Ammon's horn (tissue), 1 donor: ENCODE data around the gene KCNJ4.
"Not testable (repeated sequence)": the region's sequence is repeated elsewhere in the genome, so short reads cannot be mapped to it uniquely, and the experiment has no call there.

Experiments
- DNase-seq: peaks from one replicate; pipeline ENCODE4 v3.0.0-alpha.2; 2016; ENCODE audit warnings: low spot score

KCNJ4 gene

DNA sequence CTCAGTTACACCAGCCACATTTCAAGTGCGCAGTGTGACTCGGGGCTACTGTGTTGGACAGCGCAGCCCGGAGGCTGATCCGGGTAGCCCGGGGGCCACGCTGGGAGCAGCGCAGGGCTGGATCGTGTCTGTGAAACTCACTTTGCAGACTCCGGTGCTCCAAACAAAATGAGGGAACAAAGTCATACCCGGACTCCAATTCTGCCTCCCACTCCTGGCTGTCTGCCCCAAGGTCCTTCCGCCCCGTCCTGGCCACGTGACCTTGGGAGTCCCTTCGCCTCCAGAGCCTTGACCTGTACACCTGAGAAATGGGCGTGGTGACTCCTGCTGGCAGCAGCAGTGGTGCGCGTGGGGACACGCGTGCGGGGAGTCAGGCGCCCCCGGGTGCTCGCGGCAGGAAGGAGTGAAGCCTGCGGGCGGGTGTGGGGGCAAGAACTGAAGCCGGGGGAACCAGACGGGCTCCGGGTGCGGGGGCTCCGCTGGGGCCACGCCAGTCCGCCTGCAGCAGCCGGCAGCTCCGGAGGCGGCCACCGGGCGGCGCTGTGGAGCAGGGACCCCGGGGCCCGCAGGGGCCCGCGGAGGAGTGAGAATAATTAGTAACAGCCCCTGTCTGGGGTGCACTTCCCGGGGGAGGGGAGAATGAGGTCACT is 42.4 kb downstream of the KCNJ4 start:
- no peak for DNase-seq

DNA sequence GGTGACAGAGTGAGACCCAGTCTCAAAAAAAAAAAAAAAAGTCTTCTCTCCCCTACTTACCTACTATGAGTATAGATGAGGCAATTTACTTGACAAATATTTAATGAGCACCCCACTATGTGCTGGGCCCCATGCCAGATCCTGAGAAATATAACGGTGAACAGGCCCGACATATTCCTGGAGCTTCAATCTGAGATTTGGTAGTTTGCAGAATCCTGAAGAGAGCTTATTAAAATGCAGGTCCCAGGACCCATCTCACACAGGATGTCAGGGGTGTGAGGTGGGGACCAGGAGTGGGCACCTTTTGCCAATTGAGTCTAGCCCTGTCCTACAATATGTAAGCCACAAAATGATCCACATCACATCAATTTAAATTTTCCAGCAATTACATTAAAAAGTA is 44.0 kb downstream of the KCNJ4 start:
- DNase-seq = no peak

DNA sequence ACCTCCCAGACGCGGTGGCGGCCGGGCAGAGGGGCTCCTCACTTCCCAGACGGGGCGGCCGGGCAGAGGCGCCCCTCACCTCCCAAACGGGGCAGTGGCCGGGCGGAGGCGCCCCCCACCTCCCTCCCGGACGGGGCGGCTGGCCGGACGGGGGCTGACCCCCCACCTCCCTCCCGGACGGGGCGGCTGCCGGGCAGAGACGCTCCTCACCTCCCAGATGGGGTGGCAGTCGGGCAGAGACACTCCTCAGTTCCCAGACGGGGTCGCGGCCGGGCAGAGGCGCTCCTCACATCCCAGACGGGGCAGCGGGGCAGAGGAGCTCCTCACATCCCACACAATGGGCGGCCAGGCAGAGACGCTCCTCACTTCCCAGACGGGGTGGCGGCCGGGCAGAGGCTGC is 45.1 kb downstream of the KCNJ4 start:
- DNase-seq = not testable (repeated sequence)

DNA sequence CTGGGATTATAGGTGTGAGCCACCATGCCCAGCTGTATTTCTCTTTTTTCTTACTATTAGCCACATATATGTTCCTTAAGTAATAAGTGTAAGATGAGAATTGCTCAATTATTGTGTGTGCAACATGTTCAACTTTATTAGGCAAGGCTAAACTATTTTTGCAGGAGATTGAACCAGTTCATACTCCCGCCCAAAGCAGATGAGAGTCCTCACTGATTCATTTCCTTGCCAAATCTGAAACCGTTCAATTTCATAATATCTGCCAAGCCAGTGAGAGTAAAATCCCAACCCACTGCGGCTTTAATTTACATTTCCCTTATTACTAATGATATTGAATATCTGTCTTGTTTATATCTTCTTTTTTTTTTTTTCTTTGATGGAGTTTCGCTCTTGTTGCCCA is 48.4 kb downstream of the KCNJ4 start:
- no peak for DNase-seq

DNA sequence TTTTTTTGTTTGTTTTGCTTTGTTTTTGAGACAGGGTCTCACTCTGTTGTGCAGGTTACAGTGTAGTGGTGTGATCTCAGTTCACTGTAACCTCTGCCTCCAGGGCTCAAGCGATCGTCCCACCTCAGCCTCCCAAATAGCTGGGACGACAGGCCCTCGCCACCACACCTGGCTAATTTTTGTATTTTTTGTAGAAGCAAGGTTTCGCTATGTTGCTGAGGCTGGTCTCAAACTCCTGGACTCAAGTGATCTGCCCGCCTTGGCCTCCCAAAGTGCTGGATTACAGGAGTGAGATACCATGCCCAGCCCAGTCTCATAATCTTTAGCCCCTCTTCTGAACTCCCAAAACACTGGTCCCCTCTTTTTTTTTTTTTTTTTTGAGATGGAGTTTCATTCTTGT is 50.6 kb downstream of the KCNJ4 start:
- DNase-seq = no peak

DNA sequence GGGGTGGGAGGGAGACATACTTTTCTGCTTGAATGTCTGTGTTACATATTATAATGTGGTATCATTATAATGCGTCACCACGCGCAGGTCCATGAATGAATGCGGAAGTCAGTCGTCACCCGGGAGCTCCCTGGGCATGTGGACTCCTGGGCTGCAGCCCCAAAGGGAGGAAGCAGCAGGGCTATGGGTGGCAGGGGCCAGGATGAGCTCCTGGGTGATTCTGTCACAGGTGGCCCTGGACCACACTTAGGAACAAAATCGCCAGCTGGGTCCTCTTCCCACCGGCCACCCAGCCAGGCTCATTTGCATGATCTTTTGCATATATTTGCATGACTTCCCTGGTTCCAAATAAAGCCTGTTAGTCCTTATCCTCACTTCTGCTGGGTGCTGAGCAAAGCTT is 51.2 kb downstream of the KCNJ4 start:
- DNase-seq = no peak

DNA sequence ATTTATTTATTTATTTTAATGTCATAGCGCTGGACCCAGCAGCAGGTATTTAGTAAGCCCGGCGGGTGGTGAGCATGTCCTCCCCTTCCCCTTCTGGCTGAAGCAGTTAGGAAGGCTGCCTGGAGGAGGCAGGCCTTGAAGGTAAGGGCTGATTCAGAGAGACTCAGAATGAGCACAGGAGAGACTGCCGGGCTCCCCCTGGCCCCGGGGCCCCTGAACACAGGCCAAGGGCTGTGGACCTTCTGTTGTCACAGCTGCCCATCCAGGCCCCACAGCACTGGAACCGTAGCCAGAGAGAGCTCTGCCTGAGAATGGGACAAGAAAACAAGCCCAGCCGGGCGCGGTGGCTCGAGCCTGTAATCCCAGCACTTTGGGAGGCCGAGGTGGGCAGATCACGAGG is 52.8 kb downstream of the KCNJ4 start:
- no peak for DNase-seq

DNA sequence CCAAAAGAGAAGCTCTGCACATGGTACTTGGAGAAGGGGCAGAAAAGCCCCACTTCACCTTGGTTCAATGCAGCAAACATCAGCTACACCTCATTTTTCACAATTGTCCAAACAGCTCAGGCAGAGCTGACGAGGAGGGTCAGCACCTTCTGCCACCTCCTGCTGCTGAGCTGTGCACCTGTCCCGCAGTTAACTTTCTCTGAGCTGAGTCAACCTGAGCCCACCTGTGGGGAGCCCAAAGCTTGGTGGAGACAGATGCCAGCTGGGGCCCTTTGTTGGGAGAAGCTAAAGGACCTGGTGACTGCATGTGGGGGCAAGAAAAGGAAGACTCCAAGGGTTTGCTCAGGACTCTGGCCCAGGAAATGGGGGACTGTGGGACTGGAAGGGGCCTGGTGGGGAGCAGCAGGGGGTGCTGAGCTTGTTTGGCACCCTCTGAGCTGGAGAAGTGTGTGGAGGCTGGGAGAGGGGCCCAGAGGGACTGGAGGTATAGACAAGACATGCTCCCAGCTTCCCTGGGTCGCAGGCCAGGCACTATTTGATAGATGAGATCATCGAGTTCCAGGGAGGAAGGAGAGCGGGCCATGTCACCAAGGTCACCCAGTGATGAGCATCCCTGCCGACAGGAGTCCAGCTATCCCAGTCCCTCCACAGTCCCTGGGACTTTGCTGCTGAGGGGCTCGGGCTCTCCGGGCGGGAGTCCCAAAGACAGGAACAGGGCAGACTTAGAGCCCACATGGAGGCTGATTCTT is 53.5 kb downstream of the KCNJ4 start:
- no peak for DNase-seq

DNA sequence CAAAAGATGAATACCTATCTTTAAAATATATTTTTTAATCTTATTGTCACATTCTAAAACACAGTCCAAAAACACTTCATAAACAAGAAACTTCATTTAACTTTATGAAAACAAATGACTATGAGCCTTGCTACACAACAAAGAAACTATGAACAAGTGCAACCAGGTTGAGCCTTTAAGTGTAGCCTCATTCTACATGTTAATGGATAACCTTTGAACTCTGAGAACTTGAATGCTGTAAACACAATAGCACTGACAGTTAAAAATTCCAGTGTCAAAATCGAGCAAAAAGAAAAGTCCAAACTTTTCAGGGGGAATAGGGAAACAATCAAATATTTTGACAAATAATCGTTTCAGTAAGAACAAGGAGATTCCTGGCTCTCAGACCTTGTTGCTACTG is 54.7 kb downstream of the KCNJ4 start:
- not testable (repeated sequence) for DNase-seq

DNA sequence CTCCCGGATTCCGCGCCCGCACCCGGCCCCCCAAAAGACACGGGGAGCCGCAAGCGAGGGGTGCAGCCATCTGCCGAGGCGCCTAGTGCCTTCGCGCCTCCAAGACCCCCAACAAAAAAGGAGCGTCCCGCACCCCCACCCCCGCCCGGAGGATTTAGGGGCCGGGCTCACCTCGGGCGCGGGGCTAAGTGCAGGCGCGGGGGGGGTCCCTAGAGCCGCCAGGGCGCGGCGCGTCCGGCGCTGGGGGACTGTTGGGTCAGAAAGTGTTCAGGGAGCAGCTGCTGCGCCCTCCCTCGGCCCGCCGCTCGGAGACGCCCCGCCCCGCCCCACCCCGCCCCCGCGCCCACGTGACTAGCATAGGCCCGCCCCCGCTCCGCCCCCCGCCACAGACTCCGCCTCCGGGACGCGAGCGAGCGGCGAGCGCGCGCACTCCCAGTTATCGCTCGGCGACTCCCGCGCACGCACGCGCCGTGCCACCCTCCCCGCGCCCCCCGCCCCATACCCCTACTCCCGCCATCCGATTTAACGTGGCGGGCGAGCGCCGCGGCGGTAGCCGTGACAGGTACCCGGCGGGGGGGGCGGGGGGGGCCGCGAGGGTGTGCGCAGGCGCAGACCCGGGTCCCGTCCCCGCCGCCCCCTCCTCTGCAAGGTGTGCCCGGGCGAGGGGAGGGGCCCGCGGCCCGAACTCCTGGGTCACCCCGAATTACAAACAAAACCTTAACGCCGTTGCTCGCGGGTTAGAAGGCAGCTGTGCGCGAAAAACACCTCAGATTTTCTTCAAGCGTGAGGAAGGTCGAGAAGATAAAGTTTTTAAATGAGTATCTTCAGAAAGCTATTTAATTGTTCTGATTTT is 56.2 kb downstream of the KCNJ4 start:
- DNase-seq = peak; percentile 86

DNA sequence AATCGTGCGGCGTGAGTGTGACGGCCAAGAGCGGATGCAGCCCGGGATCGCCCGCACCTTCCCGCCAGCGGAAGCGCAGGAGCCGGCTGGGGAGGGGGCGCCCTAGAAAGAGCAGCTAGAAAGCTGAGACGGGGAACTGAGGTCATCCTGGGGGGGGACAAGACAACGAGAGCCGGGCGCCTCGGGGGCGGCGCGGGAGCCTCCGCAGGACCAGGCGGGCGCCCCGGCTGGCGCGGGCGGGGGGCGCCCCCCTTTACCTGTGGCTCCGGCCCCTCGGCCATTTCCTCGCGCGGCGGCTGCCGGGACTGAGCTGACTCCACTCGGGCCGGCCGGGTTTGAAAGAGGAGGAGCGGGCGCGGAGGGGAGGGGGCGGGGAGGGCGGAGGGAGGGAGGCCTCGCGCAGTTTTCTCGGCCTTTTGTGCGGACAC is 56.8 kb downstream of the KCNJ4 start:
- peak; percentile 49 for DNase-seq

DNA sequence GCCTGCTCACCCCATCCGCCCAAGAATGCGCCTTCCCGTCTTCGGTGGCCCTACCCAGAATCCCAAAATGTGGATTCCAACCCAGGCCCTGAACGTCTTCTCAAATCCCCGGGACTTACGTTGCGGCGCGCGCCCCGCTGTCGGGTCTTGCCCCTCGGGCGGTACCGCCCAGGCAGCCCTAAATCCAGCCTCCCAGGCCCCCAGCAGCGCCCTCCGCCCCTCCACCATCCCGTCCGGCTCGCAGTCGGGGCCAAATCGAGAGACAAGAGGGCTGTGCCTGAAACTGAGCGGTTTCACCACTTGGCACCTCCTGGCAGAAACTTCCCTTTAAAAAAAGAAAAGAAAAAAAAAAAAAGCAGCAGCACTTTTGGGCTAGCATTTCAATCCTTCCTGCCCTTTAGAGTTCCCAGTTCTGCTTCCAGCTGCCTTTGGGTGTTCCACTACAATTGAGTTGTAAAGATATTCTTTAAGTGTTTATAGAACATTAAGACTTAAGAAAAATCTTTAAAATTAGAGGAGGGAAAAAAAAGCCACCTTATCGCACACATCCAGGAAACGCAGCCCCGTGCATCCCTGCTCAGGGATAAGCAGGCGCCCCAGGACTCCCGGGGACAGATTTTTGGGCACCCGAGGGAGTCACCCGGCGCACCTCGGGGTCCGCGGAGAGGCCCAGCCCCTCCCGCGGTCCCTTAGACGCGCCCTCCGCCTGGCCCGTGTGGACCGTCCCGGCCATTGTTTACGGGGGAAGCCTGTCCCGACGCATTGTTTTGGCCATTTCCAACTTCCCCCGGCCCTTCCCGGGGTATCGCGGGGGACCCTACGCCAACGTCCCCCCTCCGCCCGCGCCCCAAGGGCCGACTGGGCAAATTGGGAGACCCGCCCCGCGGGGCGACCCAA is 57.6 kb downstream of the KCNJ4 start:
- peak; percentile 30 for DNase-seq

DNA sequence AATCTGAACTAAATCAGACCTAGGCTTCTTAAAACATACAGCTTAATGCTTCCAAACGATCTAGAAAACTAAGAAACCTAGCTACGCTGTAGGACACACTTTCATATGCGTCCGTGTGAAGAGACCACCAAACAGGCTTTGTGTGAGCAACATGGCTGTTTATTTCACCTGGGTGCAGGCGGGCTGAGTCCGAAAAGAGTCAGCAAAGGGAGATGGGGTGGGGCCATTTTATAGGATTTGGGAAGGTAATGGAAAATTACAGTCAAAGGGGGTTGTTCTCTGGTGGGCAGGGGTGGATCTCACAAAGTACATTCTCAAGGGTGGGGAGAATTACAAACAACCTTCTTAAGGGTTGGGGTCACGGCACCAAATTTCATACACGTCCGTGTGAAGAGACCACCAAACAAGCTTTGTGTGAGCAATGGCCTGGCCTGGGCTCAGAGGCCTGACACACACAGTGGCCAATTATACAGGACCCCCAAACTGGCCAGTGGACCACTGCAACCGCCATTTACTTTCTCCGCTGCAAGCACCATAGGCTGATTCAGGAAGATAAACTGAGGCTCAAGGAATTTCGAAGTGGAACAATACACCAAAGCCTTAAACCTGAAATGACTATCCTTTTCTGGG is 58.4 kb downstream of the KCNJ4 start:
- not testable (repeated sequence) for DNase-seq

DNA sequence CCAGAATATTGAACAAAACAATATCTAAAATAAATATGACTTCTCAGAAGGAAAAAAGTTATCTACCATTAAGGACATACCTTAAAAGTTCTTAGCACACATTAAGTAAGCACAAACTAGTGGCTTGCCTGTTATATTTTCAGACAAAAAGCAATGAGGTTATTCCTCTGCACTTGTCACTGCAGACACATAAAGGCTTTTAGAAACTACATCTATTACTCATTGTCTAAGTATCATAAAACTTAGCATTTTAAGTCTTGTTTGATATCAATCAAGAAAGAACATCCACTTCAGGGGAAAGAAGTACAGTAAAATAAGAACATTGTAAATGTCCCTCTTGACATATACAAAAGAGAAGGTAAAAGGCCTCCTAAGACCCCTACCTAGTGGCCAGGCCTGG is 59.1 kb downstream of the KCNJ4 start:
- not testable (repeated sequence) for DNase-seq

DNA sequence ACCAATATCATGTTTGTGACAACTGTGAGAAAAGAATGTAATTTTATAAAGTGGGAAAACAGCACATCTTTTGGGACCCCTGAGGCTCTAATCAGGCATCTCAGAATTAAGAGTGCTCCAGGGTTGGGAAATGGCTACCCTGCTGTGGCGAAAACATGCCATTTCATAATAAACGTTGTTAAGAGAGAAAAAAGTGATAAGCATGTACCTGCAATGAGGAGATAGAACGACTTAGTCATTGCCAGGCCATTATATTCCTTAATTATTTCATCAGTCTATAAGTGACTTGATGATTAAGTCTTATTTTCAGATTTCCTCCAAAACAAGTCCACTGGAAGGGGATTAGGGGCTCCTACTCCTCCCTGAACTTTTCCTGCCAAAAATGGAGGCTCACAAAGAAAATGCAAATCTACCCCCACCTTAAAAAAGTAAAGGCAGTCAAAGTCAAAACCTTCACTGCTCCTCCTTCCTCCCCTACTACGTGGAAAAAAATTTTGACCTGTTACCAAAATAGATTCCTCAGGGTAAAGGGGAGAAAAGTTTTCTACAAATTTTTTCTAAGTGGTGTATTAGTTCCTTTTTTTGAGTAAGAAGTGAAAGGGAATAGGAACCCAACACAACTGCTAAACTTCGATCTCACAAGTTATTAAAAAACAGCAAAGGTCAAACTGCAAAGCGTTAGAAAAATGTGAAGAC is 59.9 kb downstream of the KCNJ4 start:
- not testable (repeated sequence) for DNase-seq

DNA sequence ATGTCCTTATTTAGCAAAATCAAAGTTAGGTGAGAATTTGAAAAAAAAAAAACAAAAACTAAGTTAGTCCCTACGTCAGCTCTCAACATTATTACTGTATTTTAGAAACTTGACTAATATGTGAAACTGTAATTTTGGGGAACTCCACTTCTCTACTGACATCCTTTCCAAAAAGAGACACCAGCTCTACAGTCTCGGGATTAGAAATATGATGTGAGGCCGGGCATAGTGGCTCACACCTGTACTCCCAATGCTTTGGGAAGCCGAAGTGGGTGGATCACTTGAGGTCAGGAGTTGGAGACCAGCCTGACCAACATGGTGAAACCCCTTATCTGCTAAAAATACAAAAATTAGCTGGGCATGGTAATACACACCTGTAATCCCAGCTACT is 65.6 kb downstream of the KCNJ4 start:
- not testable (repeated sequence) for DNase-seq

DNA sequence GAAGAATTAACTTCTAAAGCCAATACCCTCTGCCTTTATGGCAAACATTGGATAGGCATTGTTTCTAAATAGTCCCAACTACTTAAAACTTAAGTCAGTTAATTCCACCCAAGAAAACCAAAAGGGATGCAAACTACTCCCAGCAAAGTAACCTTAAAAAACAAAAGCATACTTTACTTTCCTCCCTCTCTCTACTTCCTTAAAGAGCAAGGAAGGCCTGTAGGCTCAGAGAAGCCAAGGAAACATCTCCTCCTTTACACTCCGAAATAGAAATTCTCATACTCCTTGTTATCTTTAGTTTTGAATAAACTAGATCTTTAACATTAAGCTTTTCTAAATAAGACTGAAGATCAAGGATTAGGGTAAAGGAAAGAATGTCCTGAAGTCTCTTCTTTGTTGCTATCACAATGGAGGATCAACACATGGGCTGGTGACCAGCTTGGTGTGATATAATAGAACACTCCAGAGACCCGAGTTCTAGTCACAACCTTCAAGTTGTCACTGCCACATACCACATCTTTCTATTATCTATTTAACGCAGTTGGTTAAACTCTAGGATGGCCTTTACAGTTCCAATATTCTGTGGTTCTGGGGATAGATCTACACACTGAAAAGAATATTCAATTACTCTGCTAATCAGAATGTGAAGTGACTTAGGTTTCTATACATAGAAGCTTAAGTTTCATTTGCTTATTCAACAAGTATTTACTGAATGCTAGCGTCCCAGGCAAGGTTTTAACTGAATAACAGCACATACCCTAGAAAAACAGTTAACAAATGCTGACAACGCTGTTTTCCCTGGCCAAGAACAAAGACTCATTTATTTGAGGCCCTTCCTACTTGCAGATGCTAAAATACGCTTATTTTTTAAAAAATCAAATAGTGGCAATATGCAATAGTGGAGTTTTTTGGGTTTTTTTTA is 66.2 kb downstream of the KCNJ4 start:
- DNase-seq = not testable (repeated sequence)

DNA sequence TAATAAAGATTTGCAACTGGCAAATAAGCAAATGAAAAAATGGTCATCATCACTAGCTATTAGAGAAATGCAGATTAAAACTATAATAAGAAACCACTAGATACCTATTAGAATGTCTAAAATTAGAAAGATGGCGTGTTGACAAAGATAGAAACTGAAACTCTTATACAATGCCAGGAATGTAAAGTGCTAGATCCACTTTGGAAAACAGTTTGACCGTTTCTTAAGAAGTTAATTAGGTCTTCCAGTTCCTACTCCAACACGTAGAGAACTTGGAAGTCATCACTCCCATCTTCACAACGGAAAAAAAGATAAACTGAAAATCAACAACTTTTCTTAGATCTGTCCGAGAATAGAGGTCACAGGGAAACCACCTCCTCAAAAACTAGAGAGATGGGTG is 68.1 kb downstream of the KCNJ4 start:
- DNase-seq = not testable (repeated sequence)

DNA sequence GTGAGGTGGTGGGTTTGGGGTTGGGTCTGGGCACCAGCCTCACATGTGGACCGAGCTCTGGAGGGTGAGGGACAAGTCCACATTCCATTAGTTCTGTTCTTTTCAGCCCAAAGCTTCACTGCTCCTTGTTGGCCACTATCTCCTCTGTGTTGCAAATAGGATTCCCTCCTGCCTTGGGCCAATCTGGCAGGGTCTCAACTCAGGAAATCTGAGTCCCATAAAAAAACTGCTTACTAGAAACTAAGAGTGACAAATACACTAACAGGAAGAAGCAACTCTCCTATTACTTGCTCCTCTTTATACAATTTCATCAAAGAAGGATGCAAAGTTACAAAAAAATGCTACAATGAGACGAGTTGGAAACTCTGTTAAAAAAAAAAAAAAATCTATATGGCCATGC is 71.6 kb downstream of the KCNJ4 start:
- DNase-seq = no peak

DNA sequence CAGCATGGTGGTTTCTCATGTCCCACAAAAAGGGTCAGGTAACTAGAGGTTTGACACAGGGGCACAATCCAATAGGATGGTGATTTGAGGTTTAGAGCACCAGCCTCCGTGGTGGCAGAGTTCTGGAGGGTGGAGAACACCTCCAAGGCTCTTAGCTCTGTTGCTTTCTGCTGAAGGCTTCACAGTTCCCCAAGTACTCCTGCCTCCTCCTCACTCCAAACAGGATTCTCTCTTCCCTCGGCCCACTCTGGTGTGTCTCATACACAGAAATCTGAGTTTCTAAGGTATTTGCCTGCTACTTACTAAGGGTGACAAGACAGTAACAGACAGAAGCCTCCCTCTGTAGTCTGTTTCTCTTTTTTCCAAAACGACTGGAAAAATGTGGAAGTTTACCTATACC is 73.6 kb downstream of the KCNJ4 start:
- DNase-seq = not testable (repeated sequence)
